ENCODE results near the gene NEDD4L.

The NEDD4L gene

DNA sequence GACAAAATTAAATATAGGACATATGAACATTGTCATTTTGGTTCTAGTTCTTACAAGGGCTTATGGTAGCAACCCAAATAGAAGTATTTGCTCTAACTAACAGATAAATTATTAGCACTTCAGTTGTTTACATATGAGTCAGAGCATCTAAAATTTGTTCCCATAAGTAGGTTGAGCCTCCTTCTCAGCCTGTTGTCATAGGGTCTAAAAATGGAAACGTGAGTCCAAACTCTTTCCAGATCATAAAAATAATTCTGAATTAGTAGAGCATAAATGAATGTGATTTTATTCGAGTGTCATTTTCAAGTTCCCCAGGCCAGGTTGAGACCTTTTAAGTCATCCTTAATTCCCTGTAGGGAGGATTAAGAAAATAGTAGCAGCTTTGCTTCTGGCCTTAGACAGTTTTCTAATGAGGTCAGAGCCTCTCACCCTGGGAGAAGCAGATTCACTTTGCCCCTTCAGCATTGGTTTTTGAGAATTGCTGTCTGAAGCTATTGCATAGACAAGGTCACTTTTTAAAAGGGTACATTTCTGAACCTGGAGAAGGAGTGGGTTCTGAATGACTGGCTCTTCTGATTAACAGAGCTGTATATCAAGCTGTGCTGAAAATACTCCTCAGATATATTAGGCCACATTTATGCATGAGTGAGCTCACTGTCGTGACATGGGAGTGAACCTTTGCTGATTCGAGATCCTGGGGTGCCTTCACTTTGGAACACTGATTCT, 164.3 kb downstream of the NEDD4L start:
- no peak for DNase-seq (ENCODE audit: low read depth in 2 of 2)

DNA sequence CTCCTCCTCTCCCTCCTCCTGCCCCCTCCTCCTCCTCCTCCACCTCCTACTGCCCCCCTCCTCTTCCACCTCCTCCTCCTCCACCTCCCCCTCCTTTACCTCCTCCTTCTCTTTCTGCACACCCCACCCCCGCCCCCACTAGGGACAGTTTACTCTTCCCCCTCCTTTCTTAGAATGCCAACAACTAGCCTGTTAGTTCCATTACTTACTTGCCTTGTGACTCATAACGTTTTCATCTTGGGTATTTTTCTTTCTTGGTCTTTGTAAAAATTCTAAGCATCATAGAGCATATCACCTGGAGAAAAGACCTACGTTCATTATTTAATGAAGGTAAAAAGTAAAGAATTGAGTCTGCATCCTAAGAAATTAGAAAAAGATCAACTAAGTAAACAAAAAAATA, 165.3 kb downstream of the NEDD4L start:
- no peak for DNase-seq (ENCODE audit: low read depth in 2 of 2)

DNA sequence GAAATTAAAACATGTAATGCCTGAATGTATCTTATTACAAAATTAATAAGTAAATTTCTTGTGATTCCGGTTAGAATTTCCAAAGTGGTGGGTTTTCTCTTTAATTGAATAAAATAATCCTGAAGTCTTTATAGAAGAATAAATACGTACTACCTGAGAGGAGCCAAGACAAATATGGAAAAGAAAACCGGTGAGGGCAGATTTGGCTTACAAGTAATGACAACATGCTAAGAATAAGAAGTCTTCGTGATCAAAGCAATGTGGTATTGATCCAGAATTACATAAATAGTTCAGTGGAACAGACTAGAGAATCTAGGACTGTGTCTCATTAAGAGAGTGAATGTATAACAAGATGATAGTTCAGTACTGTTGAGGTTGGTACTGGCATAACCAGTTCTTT, 167.5 kb downstream of the NEDD4L start:
- DNase-seq (ENCODE audit: low read depth in 2 of 2) = no peak

DNA sequence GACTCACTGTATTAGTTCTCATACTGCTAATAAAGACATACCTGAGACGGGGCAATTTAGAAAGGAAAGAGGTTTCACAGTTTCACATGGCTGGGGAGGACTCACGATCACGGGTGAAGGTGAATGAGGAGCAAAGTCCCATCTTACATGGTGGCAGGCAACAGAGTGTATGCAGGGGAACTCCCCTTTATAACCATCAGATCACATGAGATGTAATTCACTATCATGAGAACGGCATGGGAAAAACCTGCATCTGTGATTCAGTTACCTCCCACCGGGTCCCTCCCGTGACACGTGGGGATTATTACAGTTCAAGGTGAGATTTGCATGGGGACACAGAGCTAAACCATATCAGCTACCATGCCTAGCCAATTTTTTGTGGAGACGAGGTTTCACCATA, 168.2 kb downstream of the NEDD4L start:
- DNase-seq (ENCODE audit: low read depth in 2 of 2) = no peak

DNA sequence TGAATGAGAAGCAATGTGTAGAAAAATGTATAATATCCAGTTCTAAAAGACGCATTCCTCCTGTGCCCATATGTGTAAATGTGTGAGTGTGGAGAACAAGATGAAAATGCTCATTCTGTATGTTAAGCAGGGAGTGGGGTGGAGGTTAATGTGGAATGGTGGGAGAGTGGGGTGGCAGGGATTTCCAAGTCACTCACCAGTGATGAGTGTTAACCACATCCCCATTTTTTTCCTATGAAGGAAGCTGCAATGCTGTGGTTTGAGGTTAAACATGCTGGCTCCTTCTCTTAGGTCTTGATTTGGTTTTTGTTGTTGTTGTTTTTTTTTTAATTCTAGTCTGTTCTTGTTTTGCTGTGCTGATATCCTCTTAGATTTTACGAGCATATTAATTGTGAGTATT, 169.4 kb downstream of the NEDD4L start:
- DNase-seq (ENCODE audit: low read depth in 2 of 2) = no peak

DNA sequence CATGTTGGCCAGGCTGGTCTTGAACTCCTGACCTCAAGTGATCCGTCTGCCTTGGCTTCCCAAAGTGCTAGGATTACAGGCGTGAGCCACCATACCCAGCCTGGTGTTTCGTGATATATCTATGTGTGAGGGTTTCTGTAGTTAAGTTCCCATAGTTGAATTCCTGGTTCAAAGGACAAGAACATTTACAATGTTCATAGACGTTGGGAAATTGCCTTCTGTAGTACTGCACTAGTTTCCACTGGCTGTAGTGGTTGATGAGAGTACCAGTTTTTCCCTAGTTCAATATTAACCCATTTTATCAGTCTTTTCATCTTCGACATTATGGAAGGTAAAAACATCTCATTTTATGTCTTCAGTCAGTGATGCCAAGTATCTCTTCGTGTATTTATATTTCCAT, 171.0 kb downstream of the NEDD4L start:
- DNase-seq (ENCODE audit: low read depth in 2 of 2) = no peak

DNA sequence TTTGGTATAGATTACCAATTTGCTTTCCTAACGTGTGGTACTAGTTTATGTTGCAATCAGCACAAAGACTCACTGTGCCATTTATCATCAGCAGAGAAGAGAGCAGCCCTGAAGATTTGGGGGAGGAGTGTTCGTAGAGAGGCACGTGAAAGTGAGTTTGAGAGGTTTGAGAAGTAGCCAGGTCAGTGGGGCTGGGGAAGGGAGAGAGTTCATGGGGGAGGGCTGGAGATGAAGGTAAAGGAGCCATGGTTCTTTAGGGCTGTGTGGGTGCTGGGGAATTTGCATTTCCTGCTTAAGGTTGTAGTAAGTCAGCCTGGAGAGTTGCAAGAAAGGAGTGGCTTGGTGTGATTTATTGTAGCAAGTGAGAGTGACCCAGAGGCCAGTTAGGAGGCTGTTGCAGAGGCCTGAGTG, 172.1 kb downstream of the NEDD4L start:
- DNase-seq (ENCODE audit: low read depth in 2 of 2) = no peak

DNA sequence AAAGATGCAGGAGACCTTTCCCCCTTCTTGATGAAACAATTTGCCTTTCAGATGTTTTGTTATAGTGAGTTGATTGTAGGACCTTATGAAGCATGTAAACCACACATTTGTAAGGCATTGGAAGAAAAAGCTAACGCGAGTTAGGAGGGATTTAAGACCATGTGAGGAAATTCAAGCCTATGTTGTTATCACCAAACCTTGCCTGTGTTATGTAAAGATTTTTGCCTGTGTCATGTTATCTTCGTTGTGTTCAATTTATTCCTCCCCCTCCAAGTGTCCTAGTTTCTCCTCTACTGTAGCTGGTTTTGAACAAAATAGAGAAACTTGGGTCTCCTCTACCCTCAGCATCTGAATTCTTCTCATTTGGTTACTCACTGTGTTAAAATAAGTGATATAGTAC, 173.0 kb downstream of the NEDD4L start:
- DNase-seq (ENCODE audit: low read depth in 2 of 2) = no peak

DNA sequence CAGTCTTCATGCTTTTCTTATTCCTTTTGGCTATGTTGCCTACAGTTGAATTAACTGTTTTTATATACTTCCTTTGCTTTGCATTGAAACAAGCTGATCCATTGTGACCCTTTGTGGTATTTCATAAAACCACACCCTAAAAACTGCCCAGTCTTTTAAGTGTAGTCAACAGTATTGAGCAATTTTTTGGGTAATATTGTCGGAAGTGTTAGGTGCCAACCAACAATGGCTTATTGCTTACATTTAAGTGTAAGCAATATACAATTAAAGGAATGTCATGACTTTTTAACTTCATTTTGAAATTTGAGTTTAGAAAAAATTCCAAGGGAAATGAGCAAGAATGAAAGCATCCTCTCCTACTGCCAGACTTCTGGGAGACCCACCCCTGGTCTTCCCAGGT, 174.1 kb downstream of the NEDD4L start:
- no peak for DNase-seq (ENCODE audit: low read depth in 2 of 2)

DNA sequence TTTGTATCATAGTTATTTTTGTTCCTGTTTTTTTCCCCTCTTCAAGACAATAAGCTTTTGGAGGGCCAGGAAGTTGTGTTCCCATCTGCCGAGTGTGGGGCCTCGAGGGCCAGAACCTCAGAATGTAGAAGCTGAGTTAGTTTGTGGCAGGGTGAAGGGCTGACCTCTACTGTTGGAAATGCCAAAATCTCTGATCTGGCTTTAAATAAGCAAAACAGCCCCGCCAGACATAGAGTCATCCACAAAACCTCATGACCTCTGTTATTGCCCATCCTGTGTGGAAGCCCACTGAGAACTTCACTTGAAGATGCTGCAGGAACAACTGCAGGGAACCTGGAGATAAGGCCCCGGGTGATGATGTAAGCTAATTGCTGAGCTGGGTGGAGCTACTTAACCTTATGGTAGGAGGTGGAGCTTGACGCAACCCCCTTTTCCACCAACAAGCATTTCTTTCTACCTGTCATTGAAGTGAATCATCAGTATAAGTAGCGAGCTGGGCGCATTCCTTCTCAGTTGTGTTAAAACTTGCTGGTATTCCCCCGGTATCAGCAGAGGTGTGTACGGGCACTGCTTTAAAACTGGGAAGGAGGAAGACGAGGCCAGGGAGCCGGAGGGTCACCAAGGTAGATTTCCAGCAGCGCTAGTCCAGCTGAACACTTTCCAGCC, 177.2 kb downstream of the NEDD4L start:
- no peak for DNase-seq (ENCODE audit: low read depth in 2 of 2)

DNA sequence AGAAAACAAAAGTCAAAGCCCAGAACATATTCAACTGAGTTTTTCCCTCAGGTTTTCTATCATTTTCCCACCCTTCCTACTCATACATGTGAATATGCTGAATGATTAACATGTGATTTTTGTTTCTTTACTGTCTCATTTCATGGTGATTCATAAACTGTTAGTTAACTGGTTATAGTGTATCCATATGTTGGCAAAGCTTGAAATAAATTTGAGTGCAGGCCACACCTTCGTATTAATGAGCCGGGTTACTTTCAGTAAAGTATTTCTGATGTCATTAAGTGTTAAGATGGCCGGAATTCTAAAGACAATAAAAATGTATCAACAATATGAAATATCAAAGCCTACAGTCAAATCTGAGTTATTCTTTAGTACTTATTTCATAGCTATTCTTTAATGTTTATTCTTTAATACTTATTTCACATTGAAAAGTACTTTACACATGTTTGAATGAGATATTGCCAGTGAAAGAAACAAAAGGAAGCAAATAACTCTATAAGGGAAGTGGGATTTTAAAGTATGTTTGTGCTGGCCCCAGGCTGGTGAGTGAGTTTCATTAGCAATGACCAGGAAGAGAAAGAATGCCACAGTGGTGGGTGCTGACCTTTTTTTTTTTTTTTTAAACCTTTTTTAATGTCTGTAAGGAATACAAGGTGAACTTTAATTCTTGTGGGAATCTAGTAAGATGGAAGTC, 178.6 kb downstream of the NEDD4L start:
- no peak for DNase-seq (ENCODE audit: low read depth in 2 of 2)

DNA sequence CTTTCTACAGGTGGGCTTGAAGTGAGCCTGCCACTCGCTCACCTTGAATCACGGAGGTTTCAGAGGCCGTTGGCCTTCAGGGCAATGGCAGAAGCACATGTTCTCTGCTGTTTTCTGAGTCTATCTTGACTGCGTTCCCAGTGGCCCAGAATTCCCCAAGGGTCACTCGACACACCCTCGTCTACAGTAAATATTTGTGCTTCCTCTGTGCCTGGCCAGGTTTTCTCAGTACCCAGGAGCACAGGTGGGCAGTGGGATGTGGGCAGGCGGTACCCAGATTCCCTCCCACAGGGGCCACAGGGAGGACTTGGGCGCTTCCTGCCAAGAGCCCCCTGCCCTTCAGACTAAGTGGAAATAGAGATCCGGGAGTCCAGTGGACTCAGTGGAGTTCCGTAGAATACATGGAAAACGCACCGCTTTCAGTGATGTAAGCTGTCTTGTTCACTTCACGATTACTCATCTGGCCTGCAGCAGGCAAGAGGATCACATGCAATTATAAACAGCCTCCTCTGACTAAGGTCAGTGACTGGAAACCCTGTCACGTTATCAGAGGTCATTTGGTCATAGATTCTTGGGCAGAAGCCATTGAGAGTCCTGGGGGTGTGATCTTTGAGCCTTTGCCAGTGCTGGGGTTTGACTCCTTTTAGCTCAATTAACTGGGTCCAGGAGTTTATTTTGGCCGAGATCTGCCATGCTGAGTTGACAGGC, 179.8 kb downstream of the NEDD4L start:
- DNase-seq (ENCODE audit: low read depth in 2 of 2) = no peak

DNA sequence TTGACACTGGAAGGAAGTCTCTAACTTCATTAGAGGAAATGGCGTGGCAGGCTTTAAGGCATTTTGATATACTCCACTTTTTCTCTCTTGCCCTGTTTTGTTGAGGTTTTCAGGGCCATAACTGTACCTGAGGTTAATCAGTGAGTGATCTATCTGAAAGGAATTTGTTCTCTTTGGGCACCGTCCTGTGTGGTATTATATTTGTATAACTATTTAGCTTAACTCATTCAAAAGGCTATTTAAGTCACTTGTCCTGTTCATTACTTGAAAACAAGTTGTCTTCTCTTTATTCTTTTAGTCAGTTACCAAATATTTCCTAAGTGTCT, 180.4 kb downstream of the NEDD4L start:
- no peak for DNase-seq (ENCODE audit: low read depth in 2 of 2)

DNA sequence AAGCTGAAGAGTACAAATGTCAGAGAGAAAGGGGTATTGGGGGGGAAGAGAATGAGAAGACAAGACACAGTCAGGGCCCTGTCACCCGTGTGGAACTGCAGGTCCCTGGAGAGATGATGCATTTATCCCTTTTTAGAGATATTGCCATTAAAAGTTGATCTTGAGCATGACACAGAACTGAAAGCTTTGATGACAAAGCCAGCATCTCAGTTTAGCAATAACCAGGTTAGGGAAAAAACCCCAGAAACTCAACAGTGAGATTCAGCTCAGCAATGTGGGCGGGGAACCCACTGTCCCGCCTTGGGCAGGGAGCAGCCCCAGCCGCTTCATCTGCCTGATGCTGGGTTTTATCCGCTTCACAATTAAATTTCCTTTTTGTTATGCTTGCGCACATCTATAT, 181.1 kb downstream of the NEDD4L start:
- peak in 1 of 2 donors; percentile 7 for DNase-seq (ENCODE audit: low read depth in 2 of 2)

DNA sequence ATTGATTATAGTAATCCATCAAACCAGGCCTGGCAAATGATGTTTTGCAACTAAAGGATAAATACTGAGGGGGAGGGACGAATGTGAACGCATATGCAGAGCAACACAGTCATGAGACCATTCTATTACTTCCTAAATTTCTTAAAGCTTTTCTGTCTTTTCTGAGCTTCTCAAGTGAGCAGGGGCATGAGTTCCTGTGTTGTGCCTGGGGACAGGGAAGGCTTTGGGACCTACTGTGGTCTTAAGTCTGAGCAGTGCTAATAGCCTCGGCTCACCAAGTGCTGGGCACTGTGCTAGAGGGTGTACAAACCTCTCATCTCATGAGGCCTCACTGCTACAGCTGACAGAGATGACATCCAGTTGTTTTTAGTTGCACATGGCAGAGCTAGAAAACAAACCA, 182.4 kb downstream of the NEDD4L start:
- DNase-seq (ENCODE audit: low read depth in 2 of 2) = no peak

DNA sequence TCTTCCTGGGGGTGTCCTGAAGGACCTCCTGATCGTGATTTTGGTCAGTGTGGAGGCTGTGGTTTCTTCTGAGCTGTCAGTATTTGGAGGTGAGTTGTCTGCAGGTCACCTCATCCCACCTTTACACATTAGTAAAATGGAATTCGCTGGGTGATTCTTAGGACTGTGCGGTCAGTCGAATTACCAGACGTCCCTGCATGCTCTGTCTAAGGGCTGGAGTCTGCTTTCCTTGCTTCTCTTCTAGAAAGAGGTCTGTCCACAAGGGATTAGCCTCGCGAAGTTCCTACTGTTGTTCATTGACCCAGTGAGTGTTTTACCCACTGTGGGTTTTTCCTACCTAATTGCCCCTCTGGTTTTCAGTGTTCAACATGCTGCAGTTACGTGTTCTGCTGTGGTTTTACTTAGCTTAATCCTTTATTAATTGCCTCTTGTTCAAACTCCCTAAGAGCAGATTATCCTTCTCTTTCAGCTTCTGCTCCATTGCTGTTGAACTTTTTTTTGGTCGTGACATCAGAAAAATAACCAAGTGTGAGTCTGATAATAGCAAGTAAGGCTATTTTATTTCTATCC, 183.4 kb downstream of the NEDD4L start:
- no peak for DNase-seq (ENCODE audit: low read depth in 2 of 2)

DNA sequence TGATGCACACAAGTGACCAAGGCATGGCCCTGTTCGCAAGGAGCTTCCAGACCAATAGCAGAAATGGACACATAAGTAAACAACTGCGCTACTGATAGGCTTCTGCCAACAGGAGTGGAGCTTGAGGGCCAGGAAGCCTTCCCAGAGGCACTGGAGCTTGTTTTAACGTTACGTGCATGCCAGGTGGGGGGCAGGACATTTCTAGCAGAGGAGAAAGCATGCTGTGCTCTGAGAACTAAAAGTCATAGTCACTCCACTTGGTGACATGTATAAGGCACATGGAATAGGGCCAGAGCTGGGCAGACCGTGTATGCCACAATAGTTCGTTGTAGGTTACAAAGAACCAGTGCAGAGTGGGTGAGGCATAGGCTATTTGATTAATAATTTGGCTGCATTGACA, 184.2 kb downstream of the NEDD4L start:
- DNase-seq (ENCODE audit: low read depth in 2 of 2) = no peak

DNA sequence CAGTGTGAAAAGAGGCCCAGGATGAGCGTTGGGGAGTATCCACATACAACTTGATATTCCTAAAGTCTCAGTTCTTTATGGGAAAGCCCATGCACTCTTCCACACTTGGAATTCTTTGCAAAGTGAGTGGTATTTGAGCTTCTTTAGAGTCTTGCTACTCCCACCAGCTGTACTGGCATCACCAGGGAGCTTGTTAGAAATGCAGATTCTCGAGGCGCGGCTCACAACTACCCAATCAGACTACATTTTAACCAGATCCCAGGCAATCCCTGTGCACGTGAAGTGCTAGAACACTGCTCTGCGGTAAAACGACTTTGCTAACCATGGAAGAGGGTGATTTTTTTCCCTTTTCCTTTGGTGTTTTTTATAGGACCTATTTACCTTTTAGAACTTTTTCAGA, 184.7 kb downstream of the NEDD4L start:
- DNase-seq (ENCODE audit: low read depth in 2 of 2) = no peak

DNA sequence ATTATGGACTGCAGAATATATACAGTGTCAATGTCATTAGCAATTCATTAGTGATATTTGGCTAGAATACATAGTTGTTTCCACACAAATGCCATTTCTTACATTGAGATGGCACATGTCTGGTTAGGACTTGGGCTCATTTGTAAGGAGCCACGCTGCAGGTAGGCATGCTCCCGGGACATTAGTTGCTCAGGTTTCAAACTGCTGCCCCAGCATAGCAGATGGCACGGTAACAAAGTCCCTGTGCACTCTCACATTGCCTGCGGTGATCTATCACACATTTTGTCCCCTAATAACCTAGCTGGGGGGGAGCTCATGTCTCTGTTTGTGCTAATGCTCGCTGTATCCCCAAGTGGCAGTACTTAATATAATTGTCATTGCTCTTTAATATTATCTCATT, 185.1 kb downstream of the NEDD4L start:
- no peak for DNase-seq (ENCODE audit: low read depth in 2 of 2)

DNA sequence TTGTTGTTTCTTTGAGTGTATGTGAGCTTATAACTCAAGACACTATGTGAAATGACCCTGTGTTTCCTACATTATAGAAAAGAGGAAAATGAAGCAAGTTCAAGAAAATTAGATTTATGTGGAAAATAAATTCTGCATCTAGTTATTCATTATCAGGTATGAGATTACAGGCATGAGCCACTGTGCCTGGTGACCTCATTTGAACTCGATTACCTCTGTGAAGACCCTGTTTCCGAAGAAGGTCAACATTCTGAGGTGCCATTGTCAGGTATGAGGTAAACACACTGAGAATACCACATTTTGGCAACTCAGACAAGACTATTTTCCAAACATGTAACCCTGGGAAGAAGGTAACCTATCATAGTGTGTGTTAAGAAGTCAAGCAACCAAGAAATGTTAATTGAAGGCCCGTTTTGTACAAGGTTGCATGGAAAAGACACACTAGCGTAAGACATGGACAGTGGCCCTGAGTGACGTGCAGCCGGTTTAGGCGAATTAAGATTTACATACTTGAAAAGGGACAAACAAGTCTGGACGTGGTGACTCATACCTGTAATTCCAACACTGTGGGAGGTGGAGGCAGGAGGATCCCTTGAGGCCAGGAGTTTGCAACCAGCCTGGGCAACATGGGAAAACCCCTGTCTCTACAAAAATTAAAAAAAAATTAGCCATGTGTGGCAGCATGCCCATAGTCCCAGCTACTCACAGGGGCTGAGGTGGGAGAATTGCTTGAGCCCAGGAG, 186.6 kb downstream of the NEDD4L start:
- DNase-seq (ENCODE audit: low read depth in 2 of 2) = no peak

DNA sequence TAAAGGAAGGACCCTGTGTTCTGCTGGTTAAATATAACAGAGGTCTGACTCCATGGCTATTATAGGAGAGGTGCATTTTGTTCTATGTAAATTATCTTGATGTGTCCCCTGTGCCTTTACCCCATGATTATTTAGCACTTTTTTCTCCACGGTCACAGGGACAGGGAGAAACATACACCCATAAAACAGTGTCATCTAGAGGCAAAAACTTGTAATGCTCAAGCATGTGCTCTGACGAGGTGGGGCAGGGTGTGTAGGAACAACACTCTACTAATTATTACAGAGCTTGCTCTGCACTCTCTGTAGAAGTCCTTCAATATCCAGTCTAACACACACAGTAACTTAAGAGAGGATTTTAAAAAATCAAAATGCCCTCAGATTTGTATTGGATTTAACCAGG, 187.9 kb downstream of the NEDD4L start:
- no peak for DNase-seq (ENCODE audit: low read depth in 2 of 2)

DNA sequence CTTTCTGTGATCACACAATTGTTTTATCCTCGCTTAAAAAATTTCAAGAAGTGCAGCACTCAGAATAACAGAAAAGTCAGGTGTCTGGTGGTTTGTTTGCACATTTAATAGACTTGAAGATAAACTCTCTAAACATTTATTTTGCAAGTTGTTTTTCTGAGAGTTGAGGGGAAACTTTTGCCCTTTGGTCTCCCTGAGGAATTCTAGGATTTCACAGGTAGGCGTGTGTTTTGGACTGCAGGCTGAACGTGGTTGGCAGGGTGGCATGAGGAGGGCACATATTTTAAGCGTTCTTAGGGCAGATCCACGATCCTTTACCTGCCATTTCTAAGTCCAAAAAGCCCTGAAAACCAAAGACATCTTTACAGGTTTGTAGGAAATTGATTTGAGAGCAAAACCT, 188.6 kb downstream of the NEDD4L start:
- no peak for DNase-seq (ENCODE audit: low read depth in 2 of 2)

Measured in stimulated activated CD4-positive, alpha-beta T cell treated with anti-CD3 and anti-CD28 coated beads, Interleukin-1b, Interleukin-23, amount 100 ng/mL, for 1 hour (primary cell).